Psoas muscle (tissue), 8 donors: Measurements from ENCODE around the gene HPGDS. TPM values are rescaled to one million over a fixed set of nuclear protein-coding genes. Genes with fewer than 3 reads are reported as not detected.
"Not testable (repeated sequence)": the region's sequence is repeated elsewhere in the genome, so short reads cannot be mapped to it uniquely, and the experiment has no call there.

Experiments
- ATAC-seq, 4 donors: fragments of 200-7000 bp; cut with Tn5 transposase; one replicate each; pipeline ENCODE4 v1.9.1; 2020; ENCODE audit warnings: moderate library complexity in 3 of 4, mild to moderate bottlenecking in 2 of 4
- DNase-seq, 2 donors: peaks; one replicate each; pipeline ENCODE4 v3.0.0-alpha.2; 2020
- H3K27ac ChIP-seq: fragments of 200-600 bp; one replicate; pipeline ENCODE4 v1.8.0; 2022
- H3K27me3 ChIP-seq, 3 donors: fragments of 200-600 bp in 1 of 3; one replicate each; pipeline versions ENCODE4 v1.6.1 to v1.8.0; 2013 to 2022; ENCODE audit warnings: low read length in 2 of 3, mild to moderate bottlenecking in 2 of 3, moderate library complexity in 1 of 3; ENCODE audit not compliant: insufficient read depth in 3 of 3
- H3K36me3 ChIP-seq, 2 donors: fragments of 200-600 bp in 1 of 2; one replicate each; pipeline versions ENCODE4 v1.6.1 to v1.8.0; 2013 to 2022; ENCODE audit warnings: low read depth in 1 of 2, mild to moderate bottlenecking in 1 of 2, moderate library complexity in 1 of 2; ENCODE audit not compliant: insufficient read depth in 1 of 2
- H3K4me1 ChIP-seq: fragments of 200-600 bp; one replicate; pipeline ENCODE4 v1.8.0; 2022
- H3K4me3 ChIP-seq: fragments of 200-600 bp; one replicate; pipeline ENCODE4 v1.8.0; 2022; ENCODE audit warnings: mild to moderate bottlenecking
- H3K9me3 ChIP-seq: fragments of 200-600 bp; one replicate; pipeline ENCODE4 v1.8.0; 2022
- WGBS, 3 donors: extraction: QIAGEN DNeasy Blood & Tissue Kit; methylation state at CpG; one replicate each; pipeline versions ENCODE4 v1.1.6 to v1.1.7; 2013; 5-methylcytosine and 5-hydroxymethylcytosine counted together
- intact Hi-C, 2 donors: fragments of 100-400 bp; cut with DNase I; formaldehyde crosslinking; loops; one replicate each; pipeline versions ENCODE4 v1.11.0 to v1.14.2; 2022
- polyA plus RNA-seq, 3 donors: library from polyadenylated mRNA; stranded (reverse); fragments of 200-250 nt; gene quantifications; one replicate each; pipeline ENCODE4 v1.2.3, GENCODE V29; 2013
- total RNA-seq, 4 donors: library from RNA; stranded (reverse); fragmentation: NEBNext Ultra II Directional in 2 of 4; extraction: Animal tissue kit (Norgen Biotek cat#: 25700) in 2 of 4; gene quantifications; one replicate each; pipeline versions ENCODE4 v1.2.1 to v1.2.4, GENCODE V29; 2021 to 2023
- TF ChIP-seq, protein P1 (sequence below): fragments of 200-600 bp; IDR thresholded peaks from one replicate; pipeline ENCODE4 v1.8.0; 2022; ENCODE audit warnings: antibody characterized with exemption
- donor health status: healthy with polysubstance abuse.
- donor health status: DM: no; HTN: no; CAD: no; lungs with moderate emphysema.
- donor health status: Bipolar disorder and iron deficiency.
- donor health status: healthy.
- donor health status: DM: yes; HTN: yes; CAD: no.
- donor health status: DM: no; HTN: no; CAD: no.
- donor health status: DM: no; HTN: no; CAD: no.
- donor health status: DM: yes; HTN: yes; CAD: no.

The HPGDS gene
- total and polyA plus RNA-seq, 7 donors, result 0.06 to 0.79 (median 0.39) TPM

DNA sequence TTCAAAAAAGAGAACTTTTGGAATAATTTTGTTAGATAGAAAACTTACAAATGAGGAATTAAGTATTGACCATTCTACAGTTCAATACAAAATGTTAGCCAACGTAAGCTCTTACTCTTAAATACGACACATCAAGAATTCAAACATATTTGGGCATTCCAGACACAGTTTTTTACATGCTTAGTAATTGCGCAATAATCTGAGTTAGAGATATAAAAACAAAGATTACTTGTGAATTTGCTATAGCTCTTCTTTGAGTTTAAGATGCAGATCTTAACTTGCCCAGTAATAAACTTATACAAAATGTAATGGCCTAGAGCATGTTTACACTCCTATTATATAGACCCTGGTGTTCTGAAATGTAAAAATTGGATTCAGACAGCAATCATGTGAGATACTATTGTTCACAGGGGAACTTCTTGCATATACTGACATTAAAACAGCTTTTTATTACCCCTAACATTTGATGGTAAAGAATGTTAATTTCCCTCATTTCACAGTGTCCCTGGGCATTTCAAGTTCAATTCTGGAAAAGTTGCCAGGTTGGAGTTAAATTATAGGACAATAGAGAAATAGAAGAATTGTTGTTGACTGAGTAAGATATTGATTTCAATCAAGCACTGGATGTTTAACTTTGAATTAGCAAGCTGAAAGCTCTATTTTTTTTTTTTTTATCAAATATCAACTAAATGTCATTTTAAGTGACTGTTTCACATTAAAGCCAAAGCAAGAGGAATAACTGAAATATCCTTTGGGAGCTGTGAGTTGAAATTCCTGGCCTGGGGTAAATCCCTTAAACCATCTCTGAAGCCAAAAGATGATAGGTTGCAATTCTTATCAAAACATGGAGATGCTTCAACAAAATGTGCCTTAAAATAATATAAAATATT is 910 bp downstream of the HPGDS start:
- H3K27me3 ChIP-seq, result no peaks in the 10 kb centered on the region
- TF ChIP-seq, protein P1, sequence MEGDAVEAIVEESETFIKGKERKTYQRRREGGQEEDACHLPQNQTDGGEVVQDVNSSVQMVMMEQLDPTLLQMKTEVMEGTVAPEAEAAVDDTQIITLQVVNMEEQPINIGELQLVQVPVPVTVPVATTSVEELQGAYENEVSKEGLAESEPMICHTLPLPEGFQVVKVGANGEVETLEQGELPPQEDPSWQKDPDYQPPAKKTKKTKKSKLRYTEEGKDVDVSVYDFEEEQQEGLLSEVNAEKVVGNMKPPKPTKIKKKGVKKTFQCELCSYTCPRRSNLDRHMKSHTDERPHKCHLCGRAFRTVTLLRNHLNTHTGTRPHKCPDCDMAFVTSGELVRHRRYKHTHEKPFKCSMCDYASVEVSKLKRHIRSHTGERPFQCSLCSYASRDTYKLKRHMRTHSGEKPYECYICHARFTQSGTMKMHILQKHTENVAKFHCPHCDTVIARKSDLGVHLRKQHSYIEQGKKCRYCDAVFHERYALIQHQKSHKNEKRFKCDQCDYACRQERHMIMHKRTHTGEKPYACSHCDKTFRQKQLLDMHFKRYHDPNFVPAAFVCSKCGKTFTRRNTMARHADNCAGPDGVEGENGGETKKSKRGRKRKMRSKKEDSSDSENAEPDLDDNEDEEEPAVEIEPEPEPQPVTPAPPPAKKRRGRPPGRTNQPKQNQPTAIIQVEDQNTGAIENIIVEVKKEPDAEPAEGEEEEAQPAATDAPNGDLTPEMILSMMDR, result no peak
- no peak for DNase-seq
- intact Hi-C loops, result loop anchor here in 1 of 2 donors (5.0 kb wide), 1 partner anchor 36 kb away; no protein-coding TSS in a partner anchor
- no peak for ATAC-seq
- H3K9me3 ChIP-seq, result no peaks in the 10 kb centered on the region
- H3K36me3 ChIP-seq, result no peaks in the 10 kb centered on the region
- no peak overlapping the region for H3K27ac ChIP-seq
- no peak overlapping the region for H3K4me3 ChIP-seq
- no peaks in the 10 kb centered on the region for H3K4me1 ChIP-seq
- 91 to 93% (median 93%) methylated on average over 3 of the region's 3 CpGs for WGBS, 3 donors

DNA sequence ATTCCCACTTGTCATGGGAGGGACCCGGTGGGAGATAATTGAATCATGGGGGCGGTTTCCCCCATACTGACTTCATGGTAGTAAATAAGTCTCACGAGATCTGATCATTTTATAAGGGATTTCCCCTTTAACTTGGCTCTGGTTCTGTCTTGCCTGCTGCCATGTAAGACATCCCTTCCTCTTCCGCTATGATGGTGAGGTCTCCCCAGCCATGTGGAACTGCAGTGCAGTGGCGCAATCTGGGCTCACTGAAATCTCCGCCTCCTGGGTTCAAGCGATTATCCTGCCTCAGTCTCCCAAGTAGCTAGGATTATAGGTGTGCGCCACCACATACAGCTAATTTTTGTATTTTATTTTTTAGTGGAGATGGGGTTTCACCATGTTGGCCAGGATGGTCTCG is 2.9 kb downstream of the HPGDS start:
- intact Hi-C loops, result loop anchor here (5.0 to 10.0 kb wide), 2 partner anchors 38 to 45 kb away; no protein-coding TSS in a partner anchor

DNA sequence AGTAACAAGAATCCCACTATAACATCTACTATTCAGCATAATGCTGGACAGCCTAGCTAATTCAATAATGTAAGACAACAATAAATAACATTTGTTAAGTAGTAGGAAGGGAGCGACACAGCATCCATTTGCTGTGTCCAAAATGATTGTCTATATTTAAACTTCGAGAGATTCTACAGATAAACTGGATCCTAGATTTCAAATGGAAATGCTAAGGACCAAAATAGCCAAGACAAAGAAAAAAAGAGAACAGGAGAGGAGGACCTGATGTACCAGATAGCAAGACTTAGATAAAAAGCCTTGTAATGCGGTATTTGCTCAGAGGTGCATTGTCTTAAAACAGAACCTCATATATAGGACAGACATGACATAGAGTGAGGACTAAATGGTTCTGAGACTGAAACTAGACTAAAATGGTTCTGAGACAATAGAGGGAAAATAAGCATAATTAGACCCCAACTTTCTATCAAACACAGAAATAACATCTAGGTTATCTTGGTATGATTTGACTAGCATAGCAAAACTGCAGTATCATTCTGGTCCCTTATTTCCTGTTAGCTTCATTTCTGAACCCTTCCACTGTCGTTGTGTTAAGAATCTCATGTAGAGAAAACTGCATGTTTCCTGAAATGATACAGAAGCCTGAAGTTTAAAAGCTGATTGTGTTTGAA is 3.8 kb downstream of the HPGDS start:
- Histone ChIP-seq H3K27me3 (no peaks in the 10 kb centered on the region), H3K36me3 (no peaks in the 10 kb centered on the region), H3K27ac (no peak overlapping the region), H3K4me3 (no peak overlapping the region), H3K9me3 (no peaks in the 10 kb centered on the region), H3K4me1 (no peaks in the 10 kb centered on the region)
- ATAC-seq, result no peak
- TF ChIP-seq, protein P1, result no peak
- no peak for DNase-seq
- intact Hi-C loops, result loop anchor here in 1 of 2 donors (10.0 kb wide), 1 partner anchor 46 kb away; no protein-coding TSS in a partner anchor
- 83 to 87% (median 87%) methylated on average over 4 of the region's 4 CpGs for WGBS, 3 donors

More for the DNA sequence above, 2.9 kb downstream of the HPGDS start:
- ATAC-seq (no peak), DNase-seq (no peak)
- Histone ChIP-seq H3K27me3 (no peaks in the 10 kb centered on the region), H3K27ac (no peak overlapping the region), H3K4me3 (no peak overlapping the region), H3K36me3 (no peaks in the 10 kb centered on the region), H3K4me1 (no peaks in the 10 kb centered on the region), H3K9me3 (no peaks in the 10 kb centered on the region)
- 81 to 88% (median 81%) methylated on average over 9 of the region's 9 CpGs for WGBS, 3 donors
- TF ChIP-seq, protein P1, result no peak

DNA sequence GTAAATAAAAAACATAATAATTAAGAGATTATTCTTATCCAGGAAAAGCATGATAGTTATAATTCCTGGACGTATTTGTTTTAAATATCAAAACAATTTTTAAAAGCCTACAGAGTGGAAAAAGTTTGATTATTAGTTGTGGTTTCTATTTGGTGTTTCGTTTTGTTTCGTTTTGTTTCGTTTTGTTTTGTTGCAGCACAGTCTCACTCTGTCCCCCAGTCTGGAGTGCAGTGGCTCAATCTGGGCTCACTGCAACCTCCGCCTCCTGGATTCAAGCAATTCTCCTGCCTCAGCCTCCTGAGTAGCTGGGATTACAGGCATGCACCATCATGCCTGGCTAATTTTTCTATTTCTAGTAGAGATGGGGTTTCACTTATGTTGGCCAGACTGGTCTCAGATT is 5.8 kb downstream of the HPGDS start:
- not testable (repeated sequence) for H3K4me3 ChIP-seq, H3K4me1 ChIP-seq, H3K27me3 ChIP-seq, H3K36me3 ChIP-seq, H3K9me3 ChIP-seq, H3K27ac ChIP-seq, DNase-seq, ATAC-seq
- intact Hi-C loops, result loop anchor here in 1 of 2 donors (10.0 kb wide), 1 partner anchor 48 kb away; no protein-coding TSS in a partner anchor
- 87 to 97% (median 90%) methylated on average over 5 of the region's 5 CpGs for WGBS, 3 donors

DNA sequence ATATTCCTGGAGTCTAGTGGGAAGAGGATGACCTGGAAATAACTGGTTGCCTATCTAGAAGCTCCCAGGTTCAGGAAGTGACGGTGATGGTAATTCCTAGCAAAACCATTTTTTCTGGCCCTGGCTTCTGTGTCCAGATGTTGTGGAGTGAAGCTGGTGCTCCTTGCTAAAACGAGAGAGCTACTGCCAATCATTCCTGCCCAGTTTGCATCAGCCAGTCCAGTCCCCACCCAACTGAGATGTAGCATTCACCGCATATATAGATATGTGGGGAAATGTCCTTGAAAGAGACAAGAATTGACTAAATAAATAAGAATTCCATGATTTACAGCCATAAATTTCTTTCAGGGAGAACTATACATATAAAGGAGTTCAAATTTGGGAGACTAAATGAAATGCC is 6.3 kb downstream of the HPGDS start:
- intact Hi-C loops, result loop anchor here in 1 of 2 donors (10.0 kb wide), 1 partner anchor 48 kb away; no protein-coding TSS in a partner anchor
- Histone ChIP-seq H3K27ac (no peak overlapping the region), H3K9me3 (no peaks in the 10 kb centered on the region), H3K4me1 (no peaks in the 10 kb centered on the region), H3K36me3 (no peaks in the 10 kb centered on the region), H3K27me3 (no peaks in the 10 kb centered on the region), H3K4me3 (no peak overlapping the region)
- DNase-seq (no peak), ATAC-seq (no peak)
- TF ChIP-seq, protein P1, result no peak
- WGBS, 3 donors, result 78 to 80% (median 80%) methylated on average over 3 of the region's 3 CpGs
